Activated B cell treated with CpG ODN at 0.5 μM for 24 hours (primary cell): ENCODE results near the gene GPNMB. TPM values are rescaled to one million over a fixed set of nuclear protein-coding genes. Genes with fewer than 3 reads are reported as not detected.

ENCODE experiments used
- ATAC-seq: fragments of 200-7000 bp; cut with Tn5 transposase; one replicate; pipeline ENCODE4 v1.10.0; 2021; ENCODE audit warnings: low read depth, mild to moderate bottlenecking, moderate library complexity
- CTCF ChIA-PET: fragments of 350-600 bp; sonication (Branson Sonifier 250); formaldehyde crosslinking; loops from one replicate; lab custom pipeline; 2021; ENCODE audit warnings: antibody characterized with exemption; lab: Charles Lee
- POLR2A ChIA-PET: fragments of 350-600 bp; sonication (Branson Sonifier 250); formaldehyde crosslinking; loops from one replicate; lab custom pipeline; 2021; ENCODE audit warnings: antibody characterized with exemption; lab: Charles Lee
- DNase-seq: peaks from one replicate; pipeline ENCODE4 v3.0.0; 2022
- H3K27ac Mint-ChIP-seq: one replicate; pipeline ENCODE4 v1.8.0; 2020; ENCODE audit warnings: mixed read lengths
- H3K27me3 Mint-ChIP-seq: one replicate; pipeline ENCODE4 v1.8.0; 2021; ENCODE audit warnings: mixed read lengths
- H3K36me3 Mint-ChIP-seq: one replicate; pipeline ENCODE4 v1.8.0; 2021; ENCODE audit warnings: low read depth, mixed read lengths
- H3K4me1 Mint-ChIP-seq: one replicate; pipeline ENCODE4 v1.8.0; 2021; ENCODE audit warnings: mixed read lengths
- H3K4me3 Mint-ChIP-seq: one replicate; pipeline ENCODE4 v1.8.0; 2020; ENCODE audit warnings: mild to moderate bottlenecking, mixed read lengths
- H3K9me3 Mint-ChIP-seq: one replicate; pipeline ENCODE4 v1.8.0; 2020; ENCODE audit warnings: mixed read lengths
- intact Hi-C: fragments of 100-400 bp; cut with micrococcal nuclease; formaldehyde crosslinking; loops from one replicate; pipeline ENCODE4 v1.15.1; 2024
- total RNA-seq: library from RNA; stranded (reverse); gene quantifications from 2 replicates; pipeline ENCODE4 v1.2.3, GENCODE V29; 2022
- TF ChIP-seq, protein P1 (sequence below): fragments of 200-600 bp; IDR thresholded peaks from one replicate; pipeline ENCODE4 v1.8.0; 2022; ENCODE audit warnings: antibody characterized with exemption, mild to moderate bottlenecking

GPNMB gene
- total RNA-seq, 1 donor from 2014 or later = 1.1 TPM

GRCh38 chr7:23235813-23236221 lies 10.8 kb upstream of the GPNMB start:
- ATAC-seq (no peak), DNase-seq (no peak)
- H3K27ac Mint-ChIP-seq = no peak overlapping the region
- no peaks in the 10 kb centered on the region for H3K9me3 Mint-ChIP-seq
- intact Hi-C loops = loop anchor here (1.0 kb wide), 1 partner anchor 12 kb away; no protein-coding TSS in a partner anchor
- H3K4me1 Mint-ChIP-seq = no peaks in the 10 kb centered on the region
- TF ChIP-seq, protein P1, sequence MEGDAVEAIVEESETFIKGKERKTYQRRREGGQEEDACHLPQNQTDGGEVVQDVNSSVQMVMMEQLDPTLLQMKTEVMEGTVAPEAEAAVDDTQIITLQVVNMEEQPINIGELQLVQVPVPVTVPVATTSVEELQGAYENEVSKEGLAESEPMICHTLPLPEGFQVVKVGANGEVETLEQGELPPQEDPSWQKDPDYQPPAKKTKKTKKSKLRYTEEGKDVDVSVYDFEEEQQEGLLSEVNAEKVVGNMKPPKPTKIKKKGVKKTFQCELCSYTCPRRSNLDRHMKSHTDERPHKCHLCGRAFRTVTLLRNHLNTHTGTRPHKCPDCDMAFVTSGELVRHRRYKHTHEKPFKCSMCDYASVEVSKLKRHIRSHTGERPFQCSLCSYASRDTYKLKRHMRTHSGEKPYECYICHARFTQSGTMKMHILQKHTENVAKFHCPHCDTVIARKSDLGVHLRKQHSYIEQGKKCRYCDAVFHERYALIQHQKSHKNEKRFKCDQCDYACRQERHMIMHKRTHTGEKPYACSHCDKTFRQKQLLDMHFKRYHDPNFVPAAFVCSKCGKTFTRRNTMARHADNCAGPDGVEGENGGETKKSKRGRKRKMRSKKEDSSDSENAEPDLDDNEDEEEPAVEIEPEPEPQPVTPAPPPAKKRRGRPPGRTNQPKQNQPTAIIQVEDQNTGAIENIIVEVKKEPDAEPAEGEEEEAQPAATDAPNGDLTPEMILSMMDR = no peak
- H3K4me3 Mint-ChIP-seq = no peak overlapping the region
- CTCF ChIA-PET = no interaction called here
- no peaks in the 10 kb centered on the region for H3K36me3 Mint-ChIP-seq
- H3K27me3 Mint-ChIP-seq = no peaks in the 10 kb centered on the region
- POLR2A ChIA-PET = no interaction called here

- ChIA-PET CTCF (no interaction called here), POLR2A (no interaction called here)
- ATAC-seq (no peak), DNase-seq (no peak)
- intact Hi-C loops = loop anchor here (1.0 kb wide), 1 partner anchor 13 kb away; no protein-coding TSS in a partner anchor
- Mint-ChIP-seq H3K9me3 (no peaks in the 10 kb centered on the region), H3K4me1 (no peaks in the 10 kb centered on the region), H3K27ac (no peak overlapping the region), H3K4me3 (no peak overlapping the region), H3K36me3 (no peaks in the 10 kb centered on the region), H3K27me3 (no peaks in the 10 kb centered on the region)
- TF ChIP-seq, protein P1 = no peak
Measured at GRCh38 chr7:23237000-23237399, 9.6 kb upstream of the GPNMB start.

DNA sequence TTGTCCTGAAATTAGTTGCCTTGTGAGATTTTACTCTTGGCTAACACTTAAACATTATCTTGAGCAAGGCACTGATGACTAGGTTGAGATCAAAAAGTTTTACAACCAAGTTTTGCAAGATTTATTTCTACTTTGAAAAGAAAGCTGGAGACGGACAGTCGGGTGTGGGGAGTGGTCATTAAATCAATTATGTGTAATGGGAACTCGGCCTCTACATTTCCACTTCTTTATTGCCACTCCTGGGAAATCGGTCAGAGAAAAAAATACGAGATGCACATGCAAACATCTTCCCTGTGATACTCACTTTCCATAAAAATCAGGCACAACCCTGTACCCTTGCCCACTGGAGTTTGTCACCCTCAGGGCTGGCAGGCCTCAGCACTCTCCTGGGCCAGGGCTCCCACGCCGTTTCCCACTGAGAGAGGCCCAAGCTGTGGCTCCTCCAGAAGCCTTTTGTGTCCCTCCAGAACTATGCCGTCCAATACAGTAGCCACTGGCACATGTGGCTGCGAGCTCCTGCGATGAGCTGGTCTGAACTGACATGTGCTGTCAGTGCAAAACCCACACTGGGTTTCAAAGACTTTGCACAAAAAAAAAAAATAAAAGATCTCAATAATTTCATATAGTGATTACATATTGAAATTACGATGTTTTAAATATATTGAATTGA lies 7.5 kb upstream of the GPNMB start:
- intact Hi-C loops = no loop called here
- Mint-ChIP-seq H3K36me3 (no peaks in the 10 kb centered on the region), H3K27ac (no peak overlapping the region), H3K4me3 (no peak overlapping the region), H3K27me3 (peaks cover 5% of the 10 kb centered on the region), H3K9me3 (no peaks in the 10 kb centered on the region), H3K4me1 (no peaks in the 10 kb centered on the region)
- no peak for ATAC-seq
- TF ChIP-seq, protein P1 = no peak
- ChIA-PET CTCF (no interaction called here), POLR2A (interaction anchor here (0.7 kb wide), 1 partner anchor 9 kb away, joined by 3 read pairs; no protein-coding TSS in a partner anchor)
- DNase-seq = no peak

GRCh38 chr7:23239698-23240097 lies 6.9 kb upstream of the GPNMB start:
- DNase-seq = no peak
- ATAC-seq = no peak
- Mint-ChIP-seq H3K4me1 (no peaks in the 10 kb centered on the region), H3K27ac (no peak overlapping the region), H3K9me3 (no peaks in the 10 kb centered on the region), H3K36me3 (no peaks in the 10 kb centered on the region), H3K4me3 (no peak overlapping the region), H3K27me3 (peaks cover 11% of the 10 kb centered on the region)
- TF ChIP-seq, protein P1 = no peak
- intact Hi-C loops = no loop called here
- ChIA-PET POLR2A (no interaction called here), CTCF (no interaction called here)

DNA sequence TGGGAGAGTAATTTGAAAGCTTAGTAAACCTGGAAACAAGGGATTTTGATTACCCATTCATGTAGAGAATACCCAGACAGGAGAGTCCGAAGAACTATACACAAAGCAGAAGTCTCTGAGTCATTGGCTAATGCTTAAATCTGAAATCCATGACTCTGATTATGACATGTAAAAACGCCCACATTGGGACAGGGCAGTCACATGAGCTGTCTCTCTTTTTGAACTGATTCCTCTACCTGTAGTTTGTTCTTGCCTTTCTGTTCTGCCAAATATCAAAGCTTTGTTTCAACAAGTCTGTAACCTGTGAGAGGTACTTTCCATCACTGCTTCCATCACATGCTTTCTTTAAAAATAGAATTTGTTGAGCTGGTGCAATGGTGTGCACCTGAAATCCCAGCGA lies 4.3 kb upstream of the GPNMB start:
- no peak for DNase-seq
- Mint-ChIP-seq H3K9me3 (no peaks in the 10 kb centered on the region), H3K27me3 (peaks cover 25% of the 10 kb centered on the region), H3K36me3 (no peaks in the 10 kb centered on the region), H3K4me1 (no peaks in the 10 kb centered on the region), H3K4me3 (no peak overlapping the region), H3K27ac (no peak overlapping the region)
- POLR2A ChIA-PET = no interaction called here
- intact Hi-C loops = no loop called here
- no peak for ATAC-seq
- CTCF ChIA-PET = no interaction called here
- TF ChIP-seq, protein P1 = no peak
